Mononuclear cell (primary cell): ENCODE data around the gene HMGA1. TPM values are rescaled to one million over a fixed set of nuclear protein-coding genes. Genes with fewer than 3 reads are reported as not detected.
A peak's percentile ranks its signal among the peaks of the same experiment; 100 is the strongest.

Experiments
- H3K27me3 ChIP-seq: 2 replicates; pipeline ENCODE4 v1.6.0; 2011; ENCODE audit warnings: low read length, control low read depth; ENCODE audit not compliant: insufficient read depth
- H3K4me1 ChIP-seq: 2 replicates; pipeline ENCODE4 v1.5.1; 2011; ENCODE audit warnings: mild to moderate bottlenecking, low read length, control low read depth; ENCODE audit not compliant: insufficient read depth
- H3K4me3 ChIP-seq: 2 replicates; pipeline ENCODE4 v1.5.1; 2011; ENCODE audit warnings: mild to moderate bottlenecking, low read length, moderate library complexity
- H3K9me3 ChIP-seq: 2 replicates; pipeline ENCODE4 v1.5.1; 2011; ENCODE audit warnings: low read depth, mild to moderate bottlenecking, control low read depth, low read length
- total RNA-seq: library from RNA; depleted of rRNA; stranded (reverse); fragments of >200 nt; gene quantifications from one replicate; pipeline ENCODE4 v1.2.3, GENCODE V29; 2012

HMGA1 gene
- 44.3 TPM for total RNA-seq

GRCh38 chr6:34236443-34237315 is at the start of gene HMGA1:
Gene HMGA1, plus strand, starts transcription at chr6:34236873. Its CDS starts 3,908 bp downstream, at chr6:34240781.
- no peaks in the 10 kb centered on the region for H3K9me3 ChIP-seq
- H3K4me1 ChIP-seq, result peaks cover 36% of the 10 kb centered on the region
- peak within 1 kb of the TSS; percentile 63 for H3K4me3 ChIP-seq
- no peaks in the 10 kb centered on the region for H3K27me3 ChIP-seq

- no peaks in the 10 kb centered on the region for H3K9me3 ChIP-seq
- no peaks in the 10 kb centered on the region for H3K27me3 ChIP-seq
- H3K4me3 ChIP-seq, result no peak overlapping the region
- peaks cover 14% of the 10 kb centered on the region for H3K4me1 ChIP-seq
Measured at GRCh38 chr6:34189806-34190503, 46.7 kb upstream of the HMGA1 start.

GRCh38 chr6:34190504-34191122 is 46.1 kb upstream of the HMGA1 start:
- Histone ChIP-seq H3K27me3 (no peaks in the 10 kb centered on the region), H3K9me3 (no peaks in the 10 kb centered on the region)

DNA sequence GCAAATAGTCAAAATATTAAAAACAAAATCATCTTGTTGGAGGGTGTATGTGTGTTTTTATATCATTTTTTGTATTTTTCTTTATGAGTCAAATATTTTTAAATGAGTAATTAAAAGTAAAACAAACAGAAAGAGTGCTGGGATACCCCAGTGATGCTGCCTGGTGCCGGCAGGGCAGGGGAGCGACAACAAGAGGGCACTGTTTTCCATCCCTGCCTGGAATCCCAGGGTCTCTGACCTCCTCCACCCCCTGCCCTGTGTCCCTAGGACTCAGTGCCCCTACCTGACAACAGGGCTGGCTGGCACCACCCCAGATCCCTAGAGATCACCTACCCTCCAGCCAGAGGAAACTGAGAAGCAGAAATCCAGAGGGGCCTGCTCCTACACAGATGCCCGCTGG is 41.9 kb upstream of the HMGA1 start:
- Histone ChIP-seq H3K9me3 (no peaks in the 10 kb centered on the region), H3K4me1 (peaks cover 22% of the 10 kb centered on the region), H3K4me3 (no peak overlapping the region), H3K27me3 (no peaks in the 10 kb centered on the region)

More at GRCh38 chr6:34190504-34191122, 46.1 kb upstream of the HMGA1 start:
- Histone ChIP-seq H3K4me3 (no peak overlapping the region), H3K4me1 (peaks cover 14% of the 10 kb centered on the region)

DNA sequence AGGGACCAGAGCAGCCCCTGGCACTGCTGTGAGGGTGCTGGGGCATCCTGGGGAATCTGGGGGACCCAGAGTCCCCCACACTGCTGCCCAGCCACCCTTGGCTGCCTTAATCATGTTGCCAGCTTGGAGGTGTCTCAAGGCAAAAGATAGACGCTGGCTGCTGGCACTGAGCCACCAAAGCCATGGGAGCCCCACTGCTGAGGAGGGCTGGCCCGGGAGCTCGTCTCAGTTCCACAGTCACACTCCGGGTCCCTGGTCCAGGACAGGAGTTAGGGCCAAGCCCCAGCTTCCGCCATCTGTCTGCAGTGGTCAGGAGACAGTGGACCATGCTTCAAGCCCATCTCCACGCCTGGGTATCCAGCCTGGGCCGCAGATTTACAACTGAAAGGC is 41.0 kb upstream of the HMGA1 start:
- Histone ChIP-seq H3K4me1 (peaks cover 12% of the 10 kb centered on the region), H3K27me3 (no peaks in the 10 kb centered on the region), H3K4me3 (no peak overlapping the region), H3K9me3 (no peaks in the 10 kb centered on the region)

DNA sequence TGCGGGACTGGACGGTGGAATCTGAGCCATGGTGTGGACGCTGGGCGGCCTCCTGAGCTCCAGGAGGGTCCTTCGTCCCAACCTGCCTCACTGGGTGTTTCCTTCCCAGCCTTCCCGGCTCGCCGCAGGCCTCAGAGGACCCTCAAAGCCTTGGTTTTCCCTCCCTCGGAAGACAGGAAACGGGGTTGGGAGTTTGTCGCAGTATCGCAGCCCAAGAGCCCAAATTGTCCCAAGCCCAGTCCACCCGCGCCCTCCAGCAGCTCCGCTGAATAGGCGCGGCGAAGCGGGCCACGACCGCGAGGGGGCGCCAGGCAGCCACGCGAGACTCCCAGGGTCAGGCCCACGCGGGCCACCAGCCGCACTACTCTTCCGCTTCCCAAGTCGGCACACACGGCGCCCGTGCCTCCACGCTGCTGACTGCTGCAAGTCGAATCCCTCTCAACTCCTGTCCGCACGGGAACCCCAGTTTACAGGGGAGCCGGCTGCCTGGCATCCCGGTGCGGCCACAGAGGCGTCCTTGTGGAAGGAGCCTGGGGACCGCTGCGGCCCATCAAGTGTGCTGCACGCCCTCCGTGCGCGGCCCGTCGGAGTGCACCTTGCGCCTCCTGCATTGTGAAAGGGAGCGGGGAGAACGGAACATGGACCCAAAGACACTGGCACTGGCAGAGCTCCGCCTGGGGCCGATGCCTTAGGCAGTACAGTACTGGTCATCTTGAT is 40.4 kb upstream of the HMGA1 start:
- Histone ChIP-seq H3K4me1 (peaks cover 10% of the 10 kb centered on the region), H3K27me3 (no peaks in the 10 kb centered on the region), H3K4me3 (peak overlapping the region; percentile 40), H3K9me3 (no peaks in the 10 kb centered on the region)

- Histone ChIP-seq H3K4me3 (peak overlapping the region; percentile 40), H3K9me3 (no peaks in the 10 kb centered on the region), H3K4me1 (peaks cover 10% of the 10 kb centered on the region), H3K27me3 (no peaks in the 10 kb centered on the region)
Measured at GRCh38 chr6:34196833-34197195, 39.9 kb upstream of the HMGA1 start.

GRCh38 chr6:34200340-34200971 is 36.2 kb upstream of the HMGA1 start:
- Histone ChIP-seq H3K27me3 (no peaks in the 10 kb centered on the region), H3K9me3 (no peaks in the 10 kb centered on the region), H3K4me3 (no peak overlapping the region), H3K4me1 (peaks cover 10% of the 10 kb centered on the region)

GRCh38 chr6:34201455-34202107 is 35.1 kb upstream of the HMGA1 start:
- Histone ChIP-seq H3K4me1 (peaks cover 3% of the 10 kb centered on the region), H3K27me3 (no peaks in the 10 kb centered on the region), H3K4me3 (no peak overlapping the region), H3K9me3 (no peaks in the 10 kb centered on the region)

GRCh38 chr6:34202329-34203201 is 34.1 kb upstream of the HMGA1 start:
- no peaks in the 10 kb centered on the region for H3K9me3 ChIP-seq
- H3K4me3 ChIP-seq, result no peak overlapping the region
- no peaks in the 10 kb centered on the region for H3K4me1 ChIP-seq
- H3K27me3 ChIP-seq, result no peaks in the 10 kb centered on the region

DNA sequence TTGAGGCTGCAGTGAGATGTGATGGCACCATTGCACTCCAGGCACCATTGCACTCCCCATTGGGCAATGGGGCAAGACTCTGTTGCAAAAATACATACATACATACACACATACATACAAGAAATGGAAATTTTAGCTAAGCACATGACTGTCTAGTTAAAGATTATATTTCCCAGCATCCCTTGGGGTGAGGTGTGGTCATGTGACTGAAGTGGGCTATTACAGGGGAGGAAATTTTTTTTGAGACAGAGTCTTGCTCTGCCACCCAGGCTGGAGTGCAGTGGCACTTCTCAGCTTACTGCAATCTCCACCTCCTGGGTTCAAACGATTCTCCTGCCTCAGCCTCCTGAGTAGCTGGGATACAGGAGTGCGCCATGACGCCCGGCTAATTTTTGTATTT is 32.0 kb upstream of the HMGA1 start:
- H3K27me3 ChIP-seq, result no peaks in the 10 kb centered on the region
- H3K4me3 ChIP-seq, result no peak overlapping the region
- H3K4me1 ChIP-seq, result no peaks in the 10 kb centered on the region
- H3K9me3 ChIP-seq, result no peaks in the 10 kb centered on the region

DNA sequence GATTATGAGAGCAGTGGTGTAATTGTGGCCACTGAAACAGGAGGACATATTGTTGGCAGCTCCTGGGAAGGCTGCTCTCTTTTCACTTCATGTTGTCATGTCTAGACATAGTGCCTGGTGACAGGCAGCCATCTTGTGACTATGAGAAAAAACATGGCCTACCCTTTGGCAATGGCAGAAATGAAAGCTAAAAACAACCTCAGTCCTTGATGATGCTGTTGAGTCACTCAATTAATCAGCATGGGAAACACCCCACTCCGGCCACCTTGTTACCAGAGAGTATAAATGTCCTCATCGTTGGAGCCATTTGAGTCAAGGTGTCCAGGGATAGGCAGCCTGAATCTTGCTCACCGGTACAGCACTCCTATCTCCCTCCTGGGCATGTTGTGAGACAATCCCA is 31.2 kb upstream of the HMGA1 start:
- no peak overlapping the region for H3K4me3 ChIP-seq
- no peaks in the 10 kb centered on the region for H3K4me1 ChIP-seq
- no peaks in the 10 kb centered on the region for H3K27me3 ChIP-seq
- H3K9me3 ChIP-seq, result no peaks in the 10 kb centered on the region

DNA sequence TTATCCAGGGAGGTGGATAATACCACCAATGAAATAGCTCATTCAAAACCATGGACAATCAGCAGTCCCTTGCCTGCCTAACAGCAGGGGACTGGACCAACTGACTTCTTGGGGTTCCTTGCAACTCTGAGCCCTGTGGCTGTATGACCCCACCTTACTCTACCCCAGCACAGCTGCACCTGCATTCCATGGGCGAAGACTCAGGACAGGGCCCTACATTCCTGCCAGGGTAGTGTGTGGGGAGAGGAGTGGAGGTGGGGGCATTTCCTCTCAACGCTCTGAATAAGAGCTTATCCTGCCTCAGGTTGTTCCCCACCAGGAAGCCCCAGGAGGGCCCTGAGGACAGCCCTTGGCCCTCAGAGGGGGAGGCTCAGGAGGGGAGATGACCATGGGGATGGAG is 30.8 kb upstream of the HMGA1 start:
- Histone ChIP-seq H3K27me3 (no peaks in the 10 kb centered on the region), H3K4me1 (no peaks in the 10 kb centered on the region), H3K4me3 (no peak overlapping the region), H3K9me3 (no peaks in the 10 kb centered on the region)
